Osteoblast (primary cell): Measurements from ENCODE around the gene SHISA6. TPM values are rescaled to one million over a fixed set of nuclear protein-coding genes. Genes with fewer than 3 reads are reported as not detected.

Experiments used
- DNase-seq: peaks from one replicate; pipeline ENCODE4 v3.0.0; 2011; ENCODE audit warnings: low spot score, mixed read lengths; ENCODE audit not compliant: insufficient read length; ENCODE audit errors: missing footprints
- H2AFZ ChIP-seq: 2 replicates; pipeline ENCODE4 v1.6.0; 2011; ENCODE audit warnings: mild to moderate bottlenecking, low read length
- H3K27ac ChIP-seq: 2 replicates; pipeline ENCODE4 v1.5.1; 2011; ENCODE audit warnings: mild to moderate bottlenecking, low read depth, low read length, moderate library complexity
- H3K27me3 ChIP-seq: 2 replicates; pipeline ENCODE4 v1.6.0; 2012; ENCODE audit warnings: mild to moderate bottlenecking, control low read depth, inconsistent platforms, low read length, moderate library complexity; ENCODE audit not compliant: insufficient read depth
- H3K36me3 ChIP-seq: 2 replicates; pipeline ENCODE4 v1.5.1; 2011; ENCODE audit warnings: mild to moderate bottlenecking, low read length, control low read depth, moderate library complexity; ENCODE audit not compliant: insufficient read depth
- H3K4me1 ChIP-seq: 2 replicates; pipeline ENCODE4 v1.5.1; 2011; ENCODE audit warnings: mild to moderate bottlenecking, low read length, control low read depth, moderate library complexity; ENCODE audit not compliant: insufficient read depth
- H3K4me2 ChIP-seq: 2 replicates; pipeline ENCODE4 v1.6.0; 2011; ENCODE audit warnings: mild to moderate bottlenecking, low read length; ENCODE audit not compliant: insufficient read depth
- H3K4me3 ChIP-seq: fragments of 200-600 bp; sonication (generic); 3 replicates; pipeline ENCODE4 v1.5.1; 2012; ENCODE audit warnings: mild to moderate bottlenecking, low read length, inconsistent platforms; ENCODE audit not compliant: insufficient read depth
- H3K79me2 ChIP-seq: 2 replicates; pipeline ENCODE4 v1.6.0; 2012; ENCODE audit warnings: mild to moderate bottlenecking, low read length, control low read depth, inconsistent platforms; ENCODE audit not compliant: insufficient read depth
- H3K9me3 ChIP-seq: 2 replicates; pipeline ENCODE4 v1.5.1; 2011; ENCODE audit warnings: low read depth, low read length, control low read depth
- H4K20me1 ChIP-seq: 2 replicates; pipeline ENCODE4 v1.6.0; 2012; ENCODE audit warnings: mild to moderate bottlenecking, low read length, control low read depth; ENCODE audit not compliant: insufficient read depth
- total RNA-seq: library from RNA; depleted of rRNA; stranded (reverse); fragments of >200 nt; gene quantifications from 2 replicates; pipeline ENCODE4 v1.2.3, GENCODE V29; 2012
- TF ChIP-seq, protein P1 (sequence below): IDR thresholded peaks from 2 replicates; pipeline ENCODE4 v1.5.1; 2011; ENCODE audit warnings: mild to moderate bottlenecking, low read depth, low read length, moderate library complexity; ENCODE audit errors: extremely low read depth

SHISA6 gene
- total RNA-seq, 1 donor, result not detected

GRCh38 chr17:11446316-11446715, 205.3 kb downstream of the SHISA6 start:
- TF ChIP-seq, protein P1, sequence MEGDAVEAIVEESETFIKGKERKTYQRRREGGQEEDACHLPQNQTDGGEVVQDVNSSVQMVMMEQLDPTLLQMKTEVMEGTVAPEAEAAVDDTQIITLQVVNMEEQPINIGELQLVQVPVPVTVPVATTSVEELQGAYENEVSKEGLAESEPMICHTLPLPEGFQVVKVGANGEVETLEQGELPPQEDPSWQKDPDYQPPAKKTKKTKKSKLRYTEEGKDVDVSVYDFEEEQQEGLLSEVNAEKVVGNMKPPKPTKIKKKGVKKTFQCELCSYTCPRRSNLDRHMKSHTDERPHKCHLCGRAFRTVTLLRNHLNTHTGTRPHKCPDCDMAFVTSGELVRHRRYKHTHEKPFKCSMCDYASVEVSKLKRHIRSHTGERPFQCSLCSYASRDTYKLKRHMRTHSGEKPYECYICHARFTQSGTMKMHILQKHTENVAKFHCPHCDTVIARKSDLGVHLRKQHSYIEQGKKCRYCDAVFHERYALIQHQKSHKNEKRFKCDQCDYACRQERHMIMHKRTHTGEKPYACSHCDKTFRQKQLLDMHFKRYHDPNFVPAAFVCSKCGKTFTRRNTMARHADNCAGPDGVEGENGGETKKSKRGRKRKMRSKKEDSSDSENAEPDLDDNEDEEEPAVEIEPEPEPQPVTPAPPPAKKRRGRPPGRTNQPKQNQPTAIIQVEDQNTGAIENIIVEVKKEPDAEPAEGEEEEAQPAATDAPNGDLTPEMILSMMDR, result no peak
- H2AFZ ChIP-seq, result no peak overlapping the region
- H3K36me3 ChIP-seq, result no peaks in the 10 kb centered on the region
- no peak overlapping the region for H3K27ac ChIP-seq
- H4K20me1 ChIP-seq, result no peaks in the 10 kb centered on the region
- no peak overlapping the region for H3K4me3 ChIP-seq
- no peaks in the 10 kb centered on the region for H3K4me1 ChIP-seq
- no peak overlapping the region for H3K4me2 ChIP-seq
- no peaks in the 10 kb centered on the region for H3K79me2 ChIP-seq
- H3K9me3 ChIP-seq, result peaks cover 4% of the 10 kb centered on the region
- H3K27me3 ChIP-seq, result no peaks in the 10 kb centered on the region
- DNase-seq, result no peak

DNA sequence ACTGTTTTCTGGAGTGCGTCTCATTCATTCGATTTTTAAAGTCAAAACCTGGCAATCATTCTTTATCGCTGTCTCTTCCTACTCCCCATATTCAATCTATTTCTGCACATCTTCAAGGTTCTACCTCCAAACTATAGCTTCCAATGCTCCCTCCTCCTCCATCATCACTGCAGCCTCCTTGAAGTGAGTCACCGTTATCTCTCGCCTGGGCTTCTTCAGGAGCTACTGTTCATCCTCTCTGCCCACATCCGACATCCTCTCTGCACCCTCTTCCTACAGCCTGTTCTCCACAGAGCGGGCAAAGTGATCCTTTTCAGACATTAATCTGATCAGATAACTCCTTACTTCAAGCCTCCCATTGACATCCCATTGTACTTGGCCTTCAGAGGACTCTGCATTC, 213.1 kb downstream of the SHISA6 start:
- no peaks in the 10 kb centered on the region for H3K4me1 ChIP-seq
- H2AFZ ChIP-seq, result no peak overlapping the region
- no peak overlapping the region for H3K4me3 ChIP-seq
- TF ChIP-seq, protein P1, result no peak
- H3K9me3 ChIP-seq, result no peaks in the 10 kb centered on the region
- H4K20me1 ChIP-seq, result no peaks in the 10 kb centered on the region
- DNase-seq, result no peak
- H3K79me2 ChIP-seq, result no peaks in the 10 kb centered on the region
- H3K4me2 ChIP-seq, result no peak overlapping the region
- H3K27me3 ChIP-seq, result no peaks in the 10 kb centered on the region
- H3K27ac ChIP-seq, result no peak overlapping the region
- H3K36me3 ChIP-seq, result no peaks in the 10 kb centered on the region

DNA sequence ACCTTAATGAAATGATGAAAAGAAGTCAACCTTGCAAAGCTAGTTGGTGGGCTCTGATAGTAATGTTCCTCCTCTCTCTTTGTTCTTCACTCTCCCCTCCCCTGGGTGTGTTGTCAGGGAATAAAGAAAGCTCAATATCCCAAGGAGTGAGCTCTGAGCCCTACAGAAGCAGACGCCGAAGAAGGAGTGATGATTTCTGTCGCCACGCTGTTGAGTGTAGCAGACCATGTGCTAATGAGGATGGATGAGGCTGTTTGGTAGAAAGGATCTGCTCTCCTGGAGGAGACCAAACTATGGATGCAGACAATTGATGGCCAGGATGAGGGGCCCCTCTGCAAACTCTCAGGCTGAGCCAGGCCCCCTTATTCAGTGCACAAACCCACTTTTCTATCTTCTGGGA, 217.3 kb downstream of the SHISA6 start:
- no peak for DNase-seq
- TF ChIP-seq, protein P1, result no peak
- H3K4me2 ChIP-seq, result no peak overlapping the region

GRCh38 chr17:11459861-11460331, 218.9 kb downstream of the SHISA6 start:
- Histone ChIP-seq H2AFZ (no peak overlapping the region), H3K4me1 (no peaks in the 10 kb centered on the region), H3K4me2 (no peak overlapping the region), H3K36me3 (no peaks in the 10 kb centered on the region), H3K9me3 (peaks cover 7% of the 10 kb centered on the region), H3K27me3 (no peaks in the 10 kb centered on the region), H3K79me2 (no peaks in the 10 kb centered on the region), H3K4me3 (no peak overlapping the region), H4K20me1 (no peaks in the 10 kb centered on the region), H3K27ac (no peak overlapping the region)
- TF ChIP-seq, protein P1, result no peak
- no peak for DNase-seq

More for the DNA sequence above, 217.3 kb downstream of the SHISA6 start:
- Histone ChIP-seq H3K4me3 (no peak overlapping the region), H3K9me3 (peaks cover 7% of the 10 kb centered on the region), H3K27me3 (no peaks in the 10 kb centered on the region), H3K79me2 (no peaks in the 10 kb centered on the region), H3K4me1 (no peaks in the 10 kb centered on the region), H3K27ac (no peak overlapping the region), H4K20me1 (no peaks in the 10 kb centered on the region), H2AFZ (no peak overlapping the region), H3K36me3 (no peaks in the 10 kb centered on the region)
